ENCODE results near the gene CACNG3.

Gene CACNG3

GRCh38 chr16:24358117-24358516, 102.0 kb downstream of the CACNG3 start:
- DNase-seq: no peak
- Histone ChIP-seq H3K4me1 (ENCODE audit: control extremely low read depth in 1 of 4, control insufficient read depth in 4 of 4, insufficient read depth in 4 of 4, low read length in 3 of 4) (no peaks in the 10 kb centered on the region), H3K36me3 (ENCODE audit: control insufficient read depth in 4 of 4, insufficient read depth in 4 of 4, low read length in 3 of 4) (no peaks in the 10 kb centered on the region), H3K4me3 (ENCODE audit: control insufficient read depth in 1 of 7, extremely low read depth in 1 of 7, insufficient read depth in 4 of 7, low read depth in 2 of 7, low read length in 6 of 7) (no peak overlapping the region), H3K9me3 (ENCODE audit: control extremely low read depth in 1 of 5, control insufficient read depth in 4 of 5, insufficient read depth in 2 of 5, low read depth in 1 of 5, low read length in 4 of 5) (no peaks in the 10 kb centered on the region), H3K27ac (ENCODE audit: insufficient read depth in 1 of 2, low read depth in 1 of 2, low read length in 2 of 2, poor library complexity in 1 of 2, severe bottlenecking in 2 of 2) (no peak overlapping the region), H3K27me3 (replicated peaks in 2 of 5; ENCODE audit: control insufficient read depth in 4 of 5, insufficient read depth in 5 of 5, low read length in 4 of 5) (peaks cover 0 to 12% (median 0%) of the 10 kb centered on the region in 5 experiments)
- POLR2A ChIA-PET: no interaction called here
- CTCF ChIA-PET: no interaction called here
- WGBS (ENCODE audit: insufficient coverage): 90% methylated on average over 4 of the region's 5 CpGs

- no peak for DNase-seq
- ChIA-PET POLR2A (no interaction called here), CTCF (no interaction called here)
- H3K4me1 ChIP-seq (ENCODE audit: control extremely low read depth in 1 of 4, control insufficient read depth in 4 of 4, insufficient read depth in 4 of 4, low read length in 3 of 4): no peaks in the 10 kb centered on the region
- H3K36me3 ChIP-seq (ENCODE audit: control insufficient read depth in 4 of 4, insufficient read depth in 4 of 4, low read length in 3 of 4): no peaks in the 10 kb centered on the region
- peaks cover 0 to 12% (median 0%) of the 10 kb centered on the region in 5 experiments for H3K27me3 ChIP-seq (replicated peaks in 2 of 5; ENCODE audit: control insufficient read depth in 4 of 5, insufficient read depth in 5 of 5, low read length in 4 of 5)
- no peak overlapping the region for H3K4me3 ChIP-seq (ENCODE audit: control insufficient read depth in 1 of 7, extremely low read depth in 1 of 7, insufficient read depth in 4 of 7, low read depth in 2 of 7, low read length in 6 of 7)
- no peaks in the 10 kb centered on the region for H3K9me3 ChIP-seq (ENCODE audit: control extremely low read depth in 1 of 5, control insufficient read depth in 4 of 5, insufficient read depth in 2 of 5, low read depth in 1 of 5, low read length in 4 of 5)
- no peak overlapping the region for H3K27ac ChIP-seq (ENCODE audit: insufficient read depth in 1 of 2, low read depth in 1 of 2, low read length in 2 of 2, poor library complexity in 1 of 2, severe bottlenecking in 2 of 2)
These were observed 103.4 kb downstream of the CACNG3 start for GRCh38 chr16:24359490-24359889.

DNA sequence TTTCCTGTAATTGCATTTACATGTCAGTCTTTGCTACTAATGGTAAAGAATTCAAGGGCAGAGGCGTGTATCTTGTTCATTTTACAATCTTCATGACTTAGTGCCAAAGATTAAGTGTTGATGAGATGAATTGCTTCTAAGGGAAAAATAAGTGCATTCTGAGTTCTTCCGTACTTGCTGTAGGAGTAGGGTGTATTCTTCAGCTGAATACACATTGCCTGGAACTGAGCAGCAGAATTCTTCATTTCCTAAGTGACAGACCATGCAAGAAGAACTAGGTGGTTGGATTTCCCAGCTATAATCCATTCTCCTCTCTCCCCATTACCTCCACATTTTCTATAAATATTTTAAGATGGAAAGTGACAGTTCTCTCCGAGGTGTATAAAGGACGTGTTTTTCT, 104.8 kb downstream of the CACNG3 start:
- no peak overlapping the region for H3K4me3 ChIP-seq (ENCODE audit: control insufficient read depth in 1 of 7, extremely low read depth in 1 of 7, insufficient read depth in 4 of 7, low read depth in 2 of 7, low read length in 6 of 7)
- POLR2A ChIA-PET: no interaction called here
- no peaks in the 10 kb centered on the region for H3K9me3 ChIP-seq (ENCODE audit: control extremely low read depth in 1 of 5, control insufficient read depth in 4 of 5, insufficient read depth in 2 of 5, low read depth in 1 of 5, low read length in 4 of 5)
- H3K27ac ChIP-seq (ENCODE audit: insufficient read depth in 1 of 2, low read depth in 1 of 2, low read length in 2 of 2, poor library complexity in 1 of 2, severe bottlenecking in 2 of 2): no peak overlapping the region
- no peak for DNase-seq
- CTCF ChIA-PET: no interaction called here
- H3K27me3 ChIP-seq (replicated peaks in 2 of 5; ENCODE audit: control insufficient read depth in 4 of 5, insufficient read depth in 5 of 5, low read length in 4 of 5): peaks cover 0 to 14% (median 0%) of the 10 kb centered on the region in 5 experiments
- no peaks in the 10 kb centered on the region for H3K36me3 ChIP-seq (ENCODE audit: control insufficient read depth in 4 of 4, insufficient read depth in 4 of 4, low read length in 3 of 4)
- WGBS (ENCODE audit: insufficient coverage): no CpG with 5 or more reads among the region's 4 CpGs
- H3K4me1 ChIP-seq (ENCODE audit: control extremely low read depth in 1 of 4, control insufficient read depth in 4 of 4, insufficient read depth in 4 of 4, low read length in 3 of 4): no peaks in the 10 kb centered on the region

- no peak overlapping the region for H3K4me3 ChIP-seq (ENCODE audit: control insufficient read depth in 1 of 7, extremely low read depth in 1 of 7, insufficient read depth in 4 of 7, low read depth in 2 of 7, low read length in 6 of 7)
- no peaks in the 10 kb centered on the region for H3K36me3 ChIP-seq (ENCODE audit: control insufficient read depth in 4 of 4, insufficient read depth in 4 of 4, low read length in 3 of 4)
- POLR2A ChIA-PET: no interaction called here
- H3K9me3 ChIP-seq (ENCODE audit: control extremely low read depth in 1 of 5, control insufficient read depth in 4 of 5, insufficient read depth in 2 of 5, low read depth in 1 of 5, low read length in 4 of 5): no peaks in the 10 kb centered on the region
- no peak for DNase-seq
- H3K4me1 ChIP-seq (ENCODE audit: control extremely low read depth in 1 of 4, control insufficient read depth in 4 of 4, insufficient read depth in 4 of 4, low read length in 3 of 4): no peaks in the 10 kb centered on the region
- 80% methylated on average over 3 of the region's 7 CpGs for WGBS (ENCODE audit: insufficient coverage)
- CTCF ChIA-PET: no interaction called here
- H3K27me3 ChIP-seq (replicated peaks in 2 of 5; ENCODE audit: control insufficient read depth in 4 of 5, insufficient read depth in 5 of 5, low read length in 4 of 5): peaks cover 0 to 19% (median 0%) of the 10 kb centered on the region in 5 experiments
- H3K27ac ChIP-seq (ENCODE audit: insufficient read depth in 1 of 2, low read depth in 1 of 2, low read length in 2 of 2, poor library complexity in 1 of 2, severe bottlenecking in 2 of 2): no peak overlapping the region
These were observed 108.5 kb downstream of the CACNG3 start for GRCh38 chr16:24364596-24364995.

DNA sequence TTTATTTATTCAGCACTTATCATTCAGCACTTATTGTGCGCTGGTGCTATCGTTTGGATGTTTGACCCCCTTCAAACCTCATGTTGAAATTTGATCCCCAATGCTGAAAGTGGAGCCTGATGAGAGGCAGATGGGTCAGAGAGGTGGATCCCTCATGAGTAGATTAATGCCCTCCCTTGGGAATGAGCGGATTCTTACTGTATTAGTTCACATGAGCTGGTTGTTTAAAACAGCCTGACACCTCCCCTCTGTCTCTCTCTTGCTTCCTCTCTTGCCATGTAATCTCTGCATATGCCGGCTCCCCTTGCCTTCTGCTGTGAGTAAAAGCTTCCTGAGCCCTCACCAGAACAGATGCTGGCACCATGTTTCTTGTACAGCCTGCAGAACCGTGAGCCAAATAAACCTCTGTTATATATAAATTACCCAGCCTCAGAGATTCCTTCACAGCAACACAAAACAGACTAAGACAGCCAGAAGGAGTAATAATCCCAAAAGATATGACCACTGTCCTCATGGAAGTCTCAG, 111.1 kb downstream of the CACNG3 start:
- peaks cover 0 to 11% (median 0%) of the 10 kb centered on the region in 5 experiments for H3K27me3 ChIP-seq (replicated peaks in 2 of 5; ENCODE audit: control insufficient read depth in 4 of 5, insufficient read depth in 5 of 5, low read length in 4 of 5)
- no peak for DNase-seq
- 94% methylated on average over 4 of the region's 5 CpGs for WGBS (ENCODE audit: insufficient coverage)
- ChIA-PET POLR2A (no interaction called here), CTCF (no interaction called here)
- no peaks in the 10 kb centered on the region for H3K36me3 ChIP-seq (ENCODE audit: control insufficient read depth in 4 of 4, insufficient read depth in 4 of 4, low read length in 3 of 4)
- peaks cover 0 to 4% (median 0%) of the 10 kb centered on the region in 5 experiments for H3K9me3 ChIP-seq (ENCODE audit: control extremely low read depth in 1 of 5, control insufficient read depth in 4 of 5, insufficient read depth in 2 of 5, low read depth in 1 of 5, low read length in 4 of 5)
- no peak overlapping the region for H3K27ac ChIP-seq (ENCODE audit: insufficient read depth in 1 of 2, low read depth in 1 of 2, low read length in 2 of 2, poor library complexity in 1 of 2, severe bottlenecking in 2 of 2)
- H3K4me3 ChIP-seq (ENCODE audit: control insufficient read depth in 1 of 7, extremely low read depth in 1 of 7, insufficient read depth in 4 of 7, low read depth in 2 of 7, low read length in 6 of 7): no peak overlapping the region
- no peaks in the 10 kb centered on the region for H3K4me1 ChIP-seq (ENCODE audit: control extremely low read depth in 1 of 4, control insufficient read depth in 4 of 4, insufficient read depth in 4 of 4, low read length in 3 of 4)

GRCh38 chr16:24372824-24373223, 116.7 kb downstream of the CACNG3 start:
- H3K4me1 ChIP-seq (ENCODE audit: control extremely low read depth in 1 of 4, control insufficient read depth in 4 of 4, insufficient read depth in 4 of 4, low read length in 3 of 4): no peaks in the 10 kb centered on the region
- H3K4me3 ChIP-seq (ENCODE audit: control insufficient read depth in 1 of 7, extremely low read depth in 1 of 7, insufficient read depth in 4 of 7, low read depth in 2 of 7, low read length in 6 of 7): no peak overlapping the region
- DNase-seq: no peak
- no peak overlapping the region for H3K27ac ChIP-seq (ENCODE audit: insufficient read depth in 1 of 2, low read depth in 1 of 2, low read length in 2 of 2, poor library complexity in 1 of 2, severe bottlenecking in 2 of 2)
- ChIA-PET POLR2A (interaction anchor here (0.6 kb wide), 1 partner anchor 116 kb away, joined by 3 read pairs; the partner anchor contains the start of gene CACNG3), CTCF (interaction anchor here (1.4 kb wide), 1 partner anchor 12 kb away, joined by 3 read pairs; no protein-coding TSS in a partner anchor)
- no peaks in the 10 kb centered on the region for H3K27me3 ChIP-seq (replicated peaks in 2 of 5; ENCODE audit: control insufficient read depth in 4 of 5, insufficient read depth in 5 of 5, low read length in 4 of 5)
- H3K9me3 ChIP-seq (ENCODE audit: control extremely low read depth in 1 of 5, control insufficient read depth in 4 of 5, insufficient read depth in 2 of 5, low read depth in 1 of 5, low read length in 4 of 5): peaks cover 0 to 9% (median 2%) of the 10 kb centered on the region in 5 experiments
- H3K36me3 ChIP-seq (ENCODE audit: control insufficient read depth in 4 of 4, insufficient read depth in 4 of 4, low read length in 3 of 4): no peaks in the 10 kb centered on the region
- 87% methylated on average over 4 of the region's 5 CpGs for WGBS (ENCODE audit: insufficient coverage)

DNA sequence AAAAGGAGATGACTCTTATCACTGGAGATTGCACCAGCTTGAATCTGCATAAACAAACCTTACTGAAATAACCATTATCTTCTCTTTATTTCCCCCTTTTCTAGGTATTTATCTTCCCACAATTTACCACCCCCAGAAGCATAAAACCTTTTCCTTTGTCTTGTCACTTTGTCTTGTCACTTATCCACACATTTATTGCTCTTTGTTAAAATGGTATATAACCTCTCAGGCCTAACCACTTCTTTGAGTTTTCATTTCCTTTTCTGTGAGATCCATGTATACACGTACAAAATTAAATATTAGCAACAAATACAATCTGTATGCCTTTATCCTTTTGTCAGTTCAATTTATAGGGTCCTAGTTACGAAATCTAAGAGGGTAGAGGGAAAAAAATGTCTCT, 122.9 kb downstream of the CACNG3 start:
- Histone ChIP-seq H3K36me3 (ENCODE audit: control insufficient read depth in 4 of 4, insufficient read depth in 4 of 4, low read length in 3 of 4) (no peaks in the 10 kb centered on the region), H3K4me3 (ENCODE audit: control insufficient read depth in 1 of 7, extremely low read depth in 1 of 7, insufficient read depth in 4 of 7, low read depth in 2 of 7, low read length in 6 of 7) (no peak overlapping the region), H3K27ac (ENCODE audit: insufficient read depth in 1 of 2, low read depth in 1 of 2, low read length in 2 of 2, poor library complexity in 1 of 2, severe bottlenecking in 2 of 2) (no peak overlapping the region), H3K4me1 (ENCODE audit: control extremely low read depth in 1 of 4, control insufficient read depth in 4 of 4, insufficient read depth in 4 of 4, low read length in 3 of 4) (no peaks in the 10 kb centered on the region), H3K9me3 (ENCODE audit: control extremely low read depth in 1 of 5, control insufficient read depth in 4 of 5, insufficient read depth in 2 of 5, low read depth in 1 of 5, low read length in 4 of 5) (peaks cover 2 to 35% (median 13%) of the 10 kb centered on the region in 5 experiments), H3K27me3 (replicated peaks in 2 of 5; ENCODE audit: control insufficient read depth in 4 of 5, insufficient read depth in 5 of 5, low read length in 4 of 5) (peaks cover 0 to 2% (median 0%) of the 10 kb centered on the region in 5 experiments)
- 60% methylated on average over 1 of the region's 2 CpGs for WGBS (ENCODE audit: insufficient coverage)
- CTCF ChIA-PET: no interaction called here
- POLR2A ChIA-PET: no interaction called here
- DNase-seq: no peak

All from common myeloid progenitor, CD34-positive (primary cell).